HCT116 (cell line): ENCODE measurements around the gene TRERF1. TPM values are rescaled to one million over a fixed set of nuclear protein-coding genes. Genes with fewer than 3 reads are reported as not detected.
"Not testable (repeated sequence)": the region's sequence is repeated elsewhere in the genome, so short reads cannot be mapped to it uniquely, and the experiment has no call there.

Source experiments
- ATAC-seq: fragments of 200-7000 bp; cut with Tn5 transposase; 2 replicates; pipeline ENCODE4 v1.9.1; 2020; ENCODE audit warnings: mild to moderate bottlenecking, moderate library complexity
- BruUV-seq: library from RNA; stranded (reverse); fragments of 400-500 nt; replicated peaks from 2 replicates; lab custom pipeline; 2021; lab: Mats Ljungman, UMichigan
- CTCF ChIA-PET: fragments of 300-600 bp; sonication (Branson Sonifier 250); formaldehyde crosslinking; loops from one replicate; lab custom pipeline; 2021; ENCODE audit warnings: antibody characterized with exemption; lab: Charles Lee
- POLR2A ChIA-PET: fragments of 300-600, 350-600 bp; sonication (Branson Sonifier 250); formaldehyde crosslinking; loops from one replicate; lab custom pipeline; 2021; ENCODE audit warnings: antibody characterized with exemption; lab: Charles Lee
- RAD21 ChIA-PET, 2 experiments: fragments of 300-600 bp; sonication (Branson Sonifier 250); formaldehyde crosslinking; loops; one replicate each; lab custom pipeline; 2023; ENCODE audit warnings: low total read pairs in 2 of 2; ENCODE audit not compliant: uncharacterized antibody in 2 of 2, unreplicated experiment in 2 of 2, low non-redundant PET in 1 of 2; lab: Charles Lee
- DNase-seq: peaks from one replicate; pipeline ENCODE4 v3.0.0-alpha.2; 2010; ENCODE audit warnings: low read depth, low spot score
- H2AFZ ChIP-seq: fragments of 200-600 bp; shearing (Covaris generic), sonication (generic); 2 replicates; pipeline ENCODE4 v1.6.1; 2017; ENCODE audit warnings: low read depth, mixed run types, mixed read lengths, antibody characterized with exemption, low read length; ENCODE audit not compliant: poor library complexity, severe bottlenecking
- H3K27ac ChIP-seq: 2 replicates; pipeline ENCODE4 v1.5.1; 2012; ENCODE audit warnings: low read depth, low read length
- H3K27me3 ChIP-seq: fragments of 200-600 bp; sonication (generic); 2 replicates; pipeline ENCODE4 v1.6.1; 2016; ENCODE audit warnings: mixed run types, low read length, mixed read lengths; ENCODE audit not compliant: insufficient read depth
- H3K36me3 ChIP-seq, 2 experiments: fragments of 200-500 bp in 1 of 2; fragments of 200-600 bp in 1 of 2; sonication (Bioruptor generic) in 1 of 2; sonication (generic) in 1 of 2; 2 replicates each; pipeline versions ENCODE4 v1.5.1 to v1.6.1; 2014 to 2016; ENCODE audit warnings: low read length in 2 of 2, inconsistent platforms in 1 of 2, mixed read lengths in 1 of 2, mixed run types in 1 of 2; ENCODE audit not compliant: insufficient read depth in 2 of 2, control insufficient read depth in 1 of 2
- H3K4me1 ChIP-seq, 2 experiments: fragments of 200-600 bp in 1 of 2; sonication (generic) in 1 of 2; 2 replicates each; pipeline versions ENCODE4 v1.5.1 to v1.6.1; 2012 to 2017; ENCODE audit warnings: low read length in 2 of 2, inconsistent platforms in 1 of 2, mild to moderate bottlenecking in 1 of 2, mixed read lengths in 1 of 2, mixed run types in 1 of 2, moderate library complexity in 1 of 2; ENCODE audit not compliant: insufficient read depth in 2 of 2, control insufficient read depth in 1 of 2
- H3K4me2 ChIP-seq: fragments of 200-600 bp; sonication (generic); 2 replicates; pipeline ENCODE4 v1.6.1; 2017; ENCODE audit warnings: mixed run types, low read length, mixed read lengths
- H3K4me3 ChIP-seq, 2 experiments: fragments of 200-600 bp in 1 of 2; sonication (generic) in 1 of 2; replicated peaks in 1 of 2; 2 replicates each; pipeline ENCODE4 v1.5.1; 2011 to 2016; ENCODE audit warnings: low read length in 2 of 2, control low read depth in 1 of 2, low read depth in 1 of 2, mild to moderate bottlenecking in 1 of 2, mixed read lengths in 1 of 2, mixed run types in 1 of 2
- H3K79me2 ChIP-seq: fragments of 200-600 bp; sonication (generic); 2 replicates; pipeline ENCODE4 v1.6.1; 2017; ENCODE audit warnings: mild to moderate bottlenecking, mixed run types, low read length, moderate library complexity, mixed read lengths; ENCODE audit not compliant: insufficient read depth
- H3K9ac ChIP-seq: fragments of 200-600 bp; sonication (generic); 2 replicates; pipeline ENCODE4 v1.6.1; 2016; ENCODE audit warnings: low read length, mixed read lengths
- H3K9me2 ChIP-seq: fragments of 200-600 bp; sonication (generic), shearing (Covaris generic); 2 replicates; pipeline ENCODE4 v1.6.1; 2017; ENCODE audit warnings: mixed run types, mild to moderate bottlenecking, moderate library complexity; ENCODE audit not compliant: insufficient read depth
- H3K9me3 ChIP-seq, 2 experiments: fragments of 200-500 bp in 1 of 2; fragments of 200-600 bp in 1 of 2; sonication (Bioruptor generic) in 1 of 2; sonication (generic) in 1 of 2; 2 replicates each; pipeline ENCODE4 v1.6.1; 2014 to 2017; ENCODE audit warnings: low read length in 2 of 2, mixed read lengths in 2 of 2, inconsistent platforms in 1 of 2, low read depth in 1 of 2, mild to moderate bottlenecking in 1 of 2, mixed run types in 1 of 2, moderate library complexity in 1 of 2; ENCODE audit not compliant: control insufficient read depth in 1 of 2, insufficient read depth in 1 of 2
- H4K20me1 ChIP-seq: fragments of 200-600 bp; sonication (generic), shearing (Covaris generic); 2 replicates; pipeline ENCODE4 v1.6.1; 2017; ENCODE audit warnings: mixed run types, mild to moderate bottlenecking, moderate library complexity; ENCODE audit not compliant: insufficient read depth
- EZH2phosphoT487 ChIP-seq: fragments of 200-600 bp; IDR thresholded peaks from 2 replicates; pipeline ENCODE4 v1.6.1; 2018; ENCODE audit warnings: antibody characterized with exemption, borderline replicate concordance
- FOSL1 ChIP-seq: IDR thresholded peaks from 2 replicates; pipeline ENCODE4 v1.6.1; 2012; ENCODE audit warnings: low read depth
- JUND ChIP-seq: IDR thresholded peaks from 2 replicates; pipeline ENCODE4 v1.6.1; 2012
- RAD21 ChIP-seq: IDR thresholded peaks from 2 replicates; pipeline ENCODE4 v1.6.1; 2012; ENCODE audit warnings: low read depth, mild to moderate bottlenecking
- SIN3A ChIP-seq: IDR thresholded peaks from 2 replicates; pipeline ENCODE4 v1.6.1; 2012; ENCODE audit warnings: low read depth
- TCF7L2 ChIP-seq: IDR thresholded peaks from 2 replicates; pipeline ENCODE4 v1.7.0; 2011; ENCODE audit warnings: borderline replicate concordance, inconsistent platforms; ENCODE audit not compliant: insufficient read depth, insufficient read length; ENCODE audit errors: extremely low read depth
- YY1 ChIP-seq: IDR thresholded peaks from 2 replicates; pipeline ENCODE4 v1.6.1; 2011; ENCODE audit warnings: low read length, low read depth, moderate library complexity, mild to moderate bottlenecking; ENCODE audit not compliant: insufficient replicate concordance; ENCODE audit errors: extremely low read depth
- ZFX ChIP-seq: fragments of 450-650 bp; IDR thresholded peaks from 2 replicates; pipeline ENCODE4 v1.6.1; 2017
- ZNF274 ChIP-seq: fragments of 200-500 bp; sonication (Bioruptor generic); IDR thresholded peaks from 2 replicates; pipeline ENCODE4 v1.6.1; 2014; ENCODE audit warnings: mild to moderate bottlenecking, low read depth, low read length, inconsistent platforms
- intact Hi-C: fragments of 100-400 bp; cut with micrococcal nuclease; formaldehyde crosslinking; loops from 2 replicates; pipeline ENCODE4 v1.10.0; 2022
- total RNA-seq: library from RNA; stranded (reverse); gene quantifications from one replicate; pipeline ENCODE4 v1.2.1, GENCODE V29; 2021; ENCODE audit not compliant: unreplicated experiment
- TF ChIP-seq, protein P1 (sequence below): IDR thresholded peaks from 2 replicates; pipeline ENCODE4 v1.6.1; 2012
- TF ChIP-seq, protein P2 (sequence below): IDR thresholded peaks from 2 replicates; pipeline ENCODE4 v1.6.1; 2011; ENCODE audit warnings: mild to moderate bottlenecking, low read length, moderate library complexity; ENCODE audit not compliant: insufficient replicate concordance; ENCODE audit errors: extremely low read depth

Gene TRERF1
- total RNA-seq, 1 experiment from 2014 or later, result 12.4 TPM

DNA sequence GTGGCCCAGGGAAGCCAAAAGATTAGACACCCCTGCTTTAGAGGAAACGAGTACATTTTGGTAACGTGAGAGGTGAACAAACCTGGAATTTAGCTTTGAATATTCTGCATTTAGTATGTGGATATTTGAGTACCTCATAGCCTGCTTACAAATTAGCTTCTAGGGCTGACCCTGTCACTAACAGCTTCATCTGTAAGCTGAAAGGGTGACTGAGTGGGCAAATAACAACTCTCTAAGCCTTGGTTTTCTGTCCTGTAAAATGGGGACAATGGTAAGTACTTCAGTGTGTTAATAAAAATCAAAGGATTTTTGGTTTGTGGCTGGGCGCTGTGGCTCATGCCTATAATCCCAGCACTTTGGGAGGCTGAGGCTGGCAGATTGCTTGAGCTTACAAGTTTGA is 248.5 kb downstream of the TRERF1 start:
- ChIA-PET CTCF (interaction anchor here (1.3 kb wide), 1 partner anchor 11 kb away, joined by 8 read pairs; no protein-coding TSS in a partner anchor), RAD21 (no interaction called here), POLR2A (no interaction called here)
- no peaks in the 10 kb centered on the region for H3K27me3 ChIP-seq
- no peaks in the 10 kb centered on the region for H4K20me1 ChIP-seq
- no peaks in the 10 kb centered on the region for H3K9me3 ChIP-seq
- DNase-seq, result no peak
- H3K9me2 ChIP-seq, result no peaks in the 10 kb centered on the region
- intact Hi-C loops, result no loop called here
- H2AFZ ChIP-seq, result no peak overlapping the region
- no peak overlapping the region for H3K4me3 ChIP-seq
- no peak overlapping the region for H3K27ac ChIP-seq
- no peak overlapping the region for H3K9ac ChIP-seq
- no peak for ATAC-seq
- H3K4me1 ChIP-seq, result peaks cover 2 to 21% of the 10 kb centered on the region in 2 experiments; a peak in 3 of 4 replicates
- H3K79me2 ChIP-seq, result no peaks in the 10 kb centered on the region
- TF ChIP-seq ZNF274, result no peak
- no peak for TF ChIP-seq YY1
- TF ChIP-seq RAD21, result no peak
- no peak for TF ChIP-seq EZH2phosphoT487
- TF ChIP-seq SIN3A, result no peak
- no peak for TF ChIP-seq TCF7L2
- TF ChIP-seq, protein P1, sequence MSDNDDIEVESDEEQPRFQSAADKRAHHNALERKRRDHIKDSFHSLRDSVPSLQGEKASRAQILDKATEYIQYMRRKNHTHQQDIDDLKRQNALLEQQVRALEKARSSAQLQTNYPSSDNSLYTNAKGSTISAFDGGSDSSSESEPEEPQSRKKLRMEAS, result no peak
- TF ChIP-seq, protein P2, sequence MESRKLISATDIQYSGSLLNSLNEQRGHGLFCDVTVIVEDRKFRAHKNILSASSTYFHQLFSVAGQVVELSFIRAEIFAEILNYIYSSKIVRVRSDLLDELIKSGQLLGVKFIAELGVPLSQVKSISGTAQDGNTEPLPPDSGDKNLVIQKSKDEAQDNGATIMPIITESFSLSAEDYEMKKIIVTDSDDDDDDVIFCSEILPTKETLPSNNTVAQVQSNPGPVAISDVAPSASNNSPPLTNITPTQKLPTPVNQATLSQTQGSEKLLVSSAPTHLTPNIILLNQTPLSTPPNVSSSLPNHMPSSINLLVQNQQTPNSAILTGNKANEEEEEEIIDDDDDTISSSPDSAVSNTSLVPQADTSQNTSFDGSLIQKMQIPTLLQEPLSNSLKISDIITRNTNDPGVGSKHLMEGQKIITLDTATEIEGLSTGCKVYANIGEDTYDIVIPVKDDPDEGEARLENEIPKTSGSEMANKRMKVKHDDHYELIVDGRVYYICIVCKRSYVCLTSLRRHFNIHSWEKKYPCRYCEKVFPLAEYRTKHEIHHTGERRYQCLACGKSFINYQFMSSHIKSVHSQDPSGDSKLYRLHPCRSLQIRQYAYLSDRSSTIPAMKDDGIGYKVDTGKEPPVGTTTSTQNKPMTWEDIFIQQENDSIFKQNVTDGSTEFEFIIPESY, result no peak
- TF ChIP-seq FOSL1, result no peak
- no peak for TF ChIP-seq ZFX
- no peak for TF ChIP-seq JUND
- no peak overlapping the region for H3K4me2 ChIP-seq
- BruUV-seq, result no TSS peak
- H3K36me3 ChIP-seq, result peaks cover 2 to 17% of the 10 kb centered on the region in 2 experiments; a peak in 2 of 4 replicates

DNA sequence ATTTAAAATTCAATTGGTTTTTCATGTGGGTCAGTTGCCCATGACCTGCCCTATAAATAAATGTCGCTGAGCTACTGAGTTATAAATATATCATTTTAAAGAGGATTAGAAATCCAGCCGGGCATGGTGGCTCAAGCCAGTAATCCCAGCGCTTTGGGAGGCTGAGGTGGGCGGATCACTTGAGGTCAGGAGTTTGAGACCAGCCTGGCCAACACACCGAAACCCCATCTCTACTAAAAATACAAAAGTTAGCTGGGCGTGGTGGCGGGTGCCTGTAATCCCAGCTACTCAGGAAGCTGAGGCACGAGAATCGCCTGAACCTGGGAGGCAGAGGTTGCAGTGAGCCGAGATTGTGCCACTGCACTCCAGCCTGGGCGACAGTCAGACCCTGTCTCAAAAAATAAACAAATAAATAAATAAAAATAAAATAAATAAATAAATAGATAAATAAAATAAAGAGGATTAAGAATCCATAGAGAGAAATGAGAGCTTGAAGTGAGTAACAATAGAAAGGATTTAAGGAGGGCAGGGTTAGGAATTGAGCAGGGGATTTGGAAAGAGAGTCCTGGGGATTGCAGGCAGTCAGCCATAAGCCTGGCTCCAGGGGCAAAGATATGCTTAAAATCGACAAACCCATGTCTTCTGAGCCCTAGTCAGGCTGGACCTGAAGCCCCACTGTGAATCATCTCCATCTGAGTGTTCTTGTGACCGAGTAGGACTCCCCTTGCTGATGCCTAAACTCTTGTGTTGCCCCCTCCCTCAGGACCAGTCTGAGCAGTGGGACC is 249.4 kb downstream of the TRERF1 start:
- H3K4me3 ChIP-seq, POLR2A ChIA-PET, ATAC-seq, intact Hi-C loops, DNase-seq, H3K9me3 ChIP-seq, H3K79me2 ChIP-seq, H3K9me2 ChIP-seq, H3K27me3 ChIP-seq, H2AFZ ChIP-seq, RAD21 ChIA-PET, H3K27ac ChIP-seq, H4K20me1 ChIP-seq, H3K9ac ChIP-seq, H3K4me2 ChIP-seq, BruUV-seq: not testable (repeated sequence)
- Histone ChIP-seq H3K4me1 (peaks cover 2 to 21% of the 10 kb centered on the region in 2 experiments; a peak in 3 of 4 replicates), H3K36me3 (peaks cover 2 to 17% of the 10 kb centered on the region in 2 experiments; a peak in 1 of 4 replicates)
- CTCF ChIA-PET, result interaction anchor here (1.3 kb wide), 1 partner anchor 12 kb away, joined by 8 read pairs; no protein-coding TSS in a partner anchor
